Thoracic aorta (tissue), 2 donors: ENCODE data around the gene DNPH1. TPM values are rescaled to one million over a fixed set of nuclear protein-coding genes. Genes with fewer than 3 reads are reported as not detected.

Source experiments
- ATAC-seq: fragments of 150-250 bp; one replicate; pipeline ENCODE4 v1.8.0; 2017; ENCODE audit warnings: low read depth; ENCODE audit not compliant: insufficient number of reproducible peaks, low FRiP score
- DNase-seq: peaks from one replicate; pipeline ENCODE4 v3.0.0-alpha.2; 2020; ENCODE audit warnings: low spot score
- H3K27ac ChIP-seq, 2 donors: fragments of 200-600 bp; sonication (generic); 1 replicate in 1 of 2; 2 replicates in 1 of 2; pipeline ENCODE4 v1.5.1; 2016; ENCODE audit warnings: mild to moderate bottlenecking in 2 of 2, moderate library complexity in 2 of 2
- H3K27me3 ChIP-seq: fragments of 200-600 bp; sonication (generic); replicated peaks from 2 replicates; pipeline ENCODE4 v1.6.0; 2016; ENCODE audit warnings: mild to moderate bottlenecking; ENCODE audit not compliant: insufficient read depth
- H3K36me3 ChIP-seq: fragments of 200-600 bp; sonication (generic); one replicate; pipeline ENCODE4 v1.5.1; 2016
- H3K4me1 ChIP-seq, 2 donors: fragments of 200-600 bp; sonication (generic); 1 replicate in 1 of 2; 2 replicates in 1 of 2; pipeline versions ENCODE4 v1.5.1 to v1.6.0; 2016; ENCODE audit warnings: low read depth in 2 of 2, mild to moderate bottlenecking in 1 of 2; ENCODE audit not compliant: control insufficient read depth in 1 of 2
- H3K4me3 ChIP-seq: fragments of 200-600 bp; sonication (generic); 2 replicates; pipeline ENCODE4 v1.5.1; 2016; ENCODE audit warnings: mild to moderate bottlenecking
- H3K9me3 ChIP-seq: fragments of 200-600 bp; sonication (generic); 2 replicates; pipeline ENCODE4 v1.5.1; 2016
- CTCF ChIP-seq: fragments of 200-600 bp; sonication (generic); IDR thresholded peaks from one replicate; pipeline ENCODE4 v1.5.1; 2019; ENCODE audit warnings: antibody characterized with exemption
- total RNA-seq, 2 donors: library from RNA; depleted of rRNA; stranded (reverse); fragments of >200 nt; gene quantifications; one replicate each; pipeline versions ENCODE4 v1.1.0 to v1.2.3, GENCODE V29; 2016

DNPH1 gene
- total RNA-seq, 2 donors from 2014 or later: 16.7 to 54.7 TPM

GRCh38 chr6:43243664-43244321, 14.5 kb upstream of the DNPH1 start:
- no peaks in the 10 kb centered on the region for H3K27me3 ChIP-seq
- H3K27ac ChIP-seq: no peak overlapping the region
- no peak for ATAC-seq
- no peak overlapping the region for H3K4me3 ChIP-seq
- DNase-seq: no peak
- H3K4me1 ChIP-seq: peaks cover 0 to 14% of the 10 kb centered on the region in 2 donors
- H3K9me3 ChIP-seq: no peaks in the 10 kb centered on the region
- no peaks in the 10 kb centered on the region for H3K36me3 ChIP-seq
- no peak for TF ChIP-seq CTCF

- H3K9me3 ChIP-seq: no peaks in the 10 kb centered on the region
- DNase-seq (no peak), ATAC-seq (no peak)
- H3K36me3 ChIP-seq: no peaks in the 10 kb centered on the region
- TF ChIP-seq CTCF: no peak
- peaks cover 0 to 14% of the 10 kb centered on the region in 2 donors for H3K4me1 ChIP-seq
- H3K27ac ChIP-seq: no peak within 1 kb of the TSS
- no peak within 1 kb of the TSS for H3K4me3 ChIP-seq
- no peaks in the 10 kb centered on the region for H3K27me3 ChIP-seq
These were observed 13.8 kb upstream of the DNPH1 start, which contains the start of gene TTBK1 for GRCh38 chr6:43242908-43243663. TTBK1 (plus strand) TSS chr6:43243481; CDS start chr6:43246661, 3,180 bp downstream.

- Histone ChIP-seq H3K4me1 (peaks cover 0 to 1% of the 10 kb centered on the region in 2 donors), H3K9me3 (no peaks in the 10 kb centered on the region), H3K27me3 (no peaks in the 10 kb centered on the region), H3K27ac (no peak overlapping the region), H3K36me3 (no peaks in the 10 kb centered on the region), H3K4me3 (no peak overlapping the region)
- DNase-seq (no peak), ATAC-seq (no peak)
- TF ChIP-seq CTCF: no peak
These were observed 12.2 kb upstream of the DNPH1 start for GRCh38 chr6:43241446-43241845.

- Histone ChIP-seq H3K4me3 (no peak overlapping the region), H3K4me1 (no peaks in the 10 kb centered on the region), H3K9me3 (no peaks in the 10 kb centered on the region), H3K36me3 (no peaks in the 10 kb centered on the region), H3K27ac (no peak overlapping the region), H3K27me3 (no peaks in the 10 kb centered on the region)
- no peak for TF ChIP-seq CTCF
- no peak for DNase-seq
- ATAC-seq: no peak
These were observed 11.7 kb upstream of the DNPH1 start for GRCh38 chr6:43240950-43241349.

- H3K27ac ChIP-seq: no peak overlapping the region
- DNase-seq (no peak), ATAC-seq (no peak)
- TF ChIP-seq CTCF: no peak
- no peaks in the 10 kb centered on the region for H3K27me3 ChIP-seq
- H3K4me1 ChIP-seq: no peaks in the 10 kb centered on the region
- H3K9me3 ChIP-seq: no peaks in the 10 kb centered on the region
- no peak overlapping the region for H3K4me3 ChIP-seq
- no peaks in the 10 kb centered on the region for H3K36me3 ChIP-seq
These were observed 9.8 kb upstream of the DNPH1 start for GRCh38 chr6:43239054-43239453.
